Lower lobe of right lung (tissue), 2 donors: Measurements from ENCODE around the gene GAPT. TPM values are rescaled to one million over a fixed set of nuclear protein-coding genes. Genes with fewer than 3 reads are reported as not detected.

Source experiments
- ATAC-seq, 2 donors: fragments of 200-7000 bp; cut with Tn5 transposase; one replicate each; pipeline ENCODE4 v1.9.1; 2020 to 2022; ENCODE audit warnings: mild to moderate bottlenecking in 2 of 2, moderate library complexity in 2 of 2
- DNase-seq: peaks from one replicate; pipeline ENCODE4 v3.0.0-alpha.2; 2020
- H3K27ac ChIP-seq: fragments of 200-600 bp; one replicate; pipeline ENCODE4 v1.8.0; 2022
- H3K27me3 ChIP-seq: fragments of 200-600 bp; one replicate; pipeline ENCODE4 v1.8.0; 2022; ENCODE audit warnings: low read depth
- H3K36me3 ChIP-seq: fragments of 200-600 bp; one replicate; pipeline ENCODE4 v1.8.0; 2022; ENCODE audit warnings: mild to moderate bottlenecking
- H3K4me1 ChIP-seq: fragments of 200-600 bp; one replicate; pipeline ENCODE4 v1.8.0; 2022
- H3K4me3 ChIP-seq: fragments of 200-600 bp; one replicate; pipeline ENCODE4 v1.8.0; 2022; ENCODE audit warnings: mild to moderate bottlenecking
- H3K9me3 ChIP-seq: fragments of 200-600 bp; one replicate; pipeline ENCODE4 v1.8.0; 2022
- CTCF ChIP-seq: fragments of 200-600 bp; IDR thresholded peaks from one replicate; pipeline ENCODE4 v1.8.0; 2022; ENCODE audit warnings: antibody characterized with exemption, mild to moderate bottlenecking
- intact Hi-C: fragments of 100-400 bp; cut with DNase I; formaldehyde crosslinking; loops from one replicate; pipeline ENCODE4 v1.11.0; 2022
- long read RNA-seq: library from polyadenylated mRNA; unstranded; transcript quantifications from one replicate; pipeline ENCODE4 v2.0.0, GENCODE V29; 2021
- total RNA-seq: library from RNA; stranded (reverse); fragmentation: NEBNext Ultra II Directional; extraction: Animal tissue kit (Norgen Biotek cat#: 25700); gene quantifications from one replicate; pipeline ENCODE4 v1.2.1, GENCODE V29; 2021
- donor health status: DM: no; HTN: yes; CAD: no; lungs with severe emphysema.

Gene GAPT
- 6.5 TPM for total RNA-seq
- long read RNA-seq, partial matches to known transcripts, result 0 of 1 reads
- long read RNA-seq, other reads (novel, unspliced or antisense), result 0 of 1 reads

- no peak for TF ChIP-seq CTCF
- intact Hi-C loops, result loop anchor here (10.0 kb wide), 1 partner anchor 363 kb away; no protein-coding TSS in a partner anchor
- H3K4me1 ChIP-seq, result no peaks in the 10 kb centered on the region
- no peaks in the 10 kb centered on the region for H3K9me3 ChIP-seq
- ATAC-seq (peak; percentile 45 to 53), DNase-seq (no peak)
- H3K27ac ChIP-seq, result peak within 1 kb of the TSS; percentile 4
- no peaks in the 10 kb centered on the region for H3K36me3 ChIP-seq
- H3K4me3 ChIP-seq, result no peak within 1 kb of the TSS
- H3K27me3 ChIP-seq, result no peaks in the 10 kb centered on the region
Observed at GRCh38 chr5:58491216-58491892, at the start of gene GAPT. Gene GAPT (plus strand): TSS chr5:58491435. CDS start chr5:58494537, 3,102 bp downstream.

- no peaks in the 10 kb centered on the region for H3K27me3 ChIP-seq
- intact Hi-C loops, result no loop called here
- H3K36me3 ChIP-seq, result no peaks in the 10 kb centered on the region
- H3K4me3 ChIP-seq, result no peak overlapping the region
- TF ChIP-seq CTCF, result no peak
- DNase-seq, result no peak
- no peak for ATAC-seq
- H3K4me1 ChIP-seq, result no peaks in the 10 kb centered on the region
- H3K9me3 ChIP-seq, result no peaks in the 10 kb centered on the region
- H3K27ac ChIP-seq, result no peak overlapping the region
Observed at GRCh38 chr5:58444805-58445204, 46.4 kb upstream of the GAPT start.

DNA sequence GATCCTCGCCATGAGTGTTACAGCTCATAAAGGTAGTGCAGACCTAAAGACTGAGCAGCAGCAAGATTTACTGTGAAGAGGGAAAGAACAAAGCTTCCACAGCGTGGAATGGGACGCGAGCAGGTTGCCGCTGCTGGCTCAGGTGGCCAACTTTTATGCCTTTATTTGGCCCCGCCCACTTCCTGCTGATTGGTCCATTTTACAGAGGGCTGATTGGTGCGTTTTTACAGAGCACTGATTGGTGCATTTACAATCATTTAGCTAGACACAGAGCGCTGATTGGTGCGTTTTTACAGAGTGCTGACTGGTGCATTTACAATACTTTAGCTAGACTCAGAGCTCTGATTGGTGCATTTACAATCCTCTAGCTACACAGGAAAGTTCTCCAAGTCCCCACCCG is 45.2 kb upstream of the GAPT start:
- ATAC-seq, result no peak
- no peaks in the 10 kb centered on the region for H3K9me3 ChIP-seq
- TF ChIP-seq CTCF, result no peak
- H3K36me3 ChIP-seq, result no peaks in the 10 kb centered on the region
- H3K4me1 ChIP-seq, result no peaks in the 10 kb centered on the region
- DNase-seq, result no peak
- H3K27ac ChIP-seq, result no peak overlapping the region
- intact Hi-C loops, result no loop called here
- H3K27me3 ChIP-seq, result no peaks in the 10 kb centered on the region
- H3K4me3 ChIP-seq, result no peak overlapping the region

- H3K27ac ChIP-seq, result no peak overlapping the region
- TF ChIP-seq CTCF, result no peak
- H3K36me3 ChIP-seq, result no peaks in the 10 kb centered on the region
- H3K27me3 ChIP-seq, result no peaks in the 10 kb centered on the region
- DNase-seq (no peak), ATAC-seq (no peak)
- intact Hi-C loops, result no loop called here
- no peaks in the 10 kb centered on the region for H3K4me1 ChIP-seq
- H3K4me3 ChIP-seq, result no peak overlapping the region
- H3K9me3 ChIP-seq, result no peaks in the 10 kb centered on the region
Observed at GRCh38 chr5:58447226-58447625, 44.0 kb upstream of the GAPT start.

DNA sequence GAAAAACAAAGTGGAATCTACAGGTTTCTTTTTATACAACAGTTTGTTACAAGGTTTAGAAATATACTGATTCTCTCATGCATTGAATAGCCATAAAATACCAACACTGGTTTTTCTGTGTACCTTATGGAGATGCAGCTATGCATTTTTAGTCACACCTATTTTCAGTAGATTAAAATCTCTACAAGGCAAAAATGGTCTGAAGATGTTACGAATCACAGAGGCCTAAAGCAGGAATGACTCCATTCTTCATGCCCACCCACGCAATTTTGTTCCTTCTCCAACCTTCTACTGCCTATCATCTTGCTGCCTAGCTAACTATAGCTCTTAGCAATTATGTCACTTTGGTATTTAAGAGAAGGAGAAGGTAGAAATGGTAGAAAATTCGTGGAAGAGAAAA is 41.2 kb upstream of the GAPT start:
- DNase-seq, result no peak
- no peak for ATAC-seq
- peaks cover 19% of the 10 kb centered on the region for H3K36me3 ChIP-seq
- H3K4me3 ChIP-seq, result no peak overlapping the region
- H3K27me3 ChIP-seq, result no peaks in the 10 kb centered on the region
- intact Hi-C loops, result loop anchor here (10.0 kb wide), 1 partner anchor 565 kb away; no protein-coding TSS in a partner anchor
- TF ChIP-seq CTCF, result no peak
- peaks cover 3% of the 10 kb centered on the region for H3K4me1 ChIP-seq
- H3K27ac ChIP-seq, result no peak overlapping the region
- H3K9me3 ChIP-seq, result no peaks in the 10 kb centered on the region
